Panc1 (cell line): ENCODE data around the gene OLAH. TPM values are rescaled to one million over a fixed set of nuclear protein-coding genes. Genes with fewer than 3 reads are reported as not detected.

Source experiments
- ATAC-seq: fragments of 200-7000 bp; cut with Tn5 transposase; 2 replicates; pipeline ENCODE4 v1.9.1; 2020; ENCODE audit warnings: mild to moderate bottlenecking, moderate library complexity
- BruUV-seq: library from RNA; stranded (reverse); fragments of 400-500 nt; replicated peaks from 2 replicates; lab custom pipeline; 2021; lab: Mats Ljungman, UMichigan
- CTCF ChIA-PET: fragments of 300-600 bp; sonication (Branson Sonifier 250); formaldehyde crosslinking; loops from one replicate; lab custom pipeline; 2022; ENCODE audit warnings: antibody characterized with exemption; lab: Charles Lee
- POLR2A ChIA-PET: fragments of 300-600 bp; sonication (Branson Sonifier 250); formaldehyde crosslinking; loops from one replicate; lab custom pipeline; 2022; ENCODE audit warnings: antibody characterized with exemption; lab: Charles Lee
- DNase-seq: peaks from one replicate; pipeline ENCODE4 v3.0.0-alpha.2; 2010; ENCODE audit warnings: low read depth, low spot score
- H3K27ac ChIP-seq: 2 replicates; pipeline ENCODE4 v1.5.1; 2011; ENCODE audit warnings: mild to moderate bottlenecking, low read length, inconsistent platforms
- H3K27me3 ChIP-seq: fragments of 200-500 bp; sonication (Bioruptor generic); 2 replicates; pipeline ENCODE4 v1.6.0; 2014; ENCODE audit warnings: low read length, inconsistent platforms; ENCODE audit not compliant: control insufficient read depth, insufficient read depth
- H3K36me3 ChIP-seq: fragments of 200-500 bp; sonication (Bioruptor generic); 2 replicates; pipeline ENCODE4 v1.5.1; 2014; ENCODE audit warnings: inconsistent platforms, mild to moderate bottlenecking, low read length, moderate library complexity; ENCODE audit not compliant: control insufficient read depth, insufficient read depth
- H3K4me1 ChIP-seq: 2 replicates; pipeline ENCODE4 v1.5.1; 2011; ENCODE audit warnings: inconsistent platforms, mild to moderate bottlenecking, low read length, moderate library complexity; ENCODE audit not compliant: control insufficient read depth, insufficient read depth
- H3K4me3 ChIP-seq, 2 experiments: 2 replicates each; pipeline ENCODE4 v1.5.1; 2011 to 2012; ENCODE audit warnings: low read depth in 2 of 2, low read length in 2 of 2, mild to moderate bottlenecking in 2 of 2, inconsistent platforms in 1 of 2, moderate library complexity in 1 of 2
- H3K9me3 ChIP-seq: fragments of 200-500 bp; sonication (Bioruptor generic); 2 replicates; pipeline ENCODE4 v1.5.1; 2014; ENCODE audit warnings: low read depth, mild to moderate bottlenecking, inconsistent platforms, low read length, moderate library complexity; ENCODE audit not compliant: control insufficient read depth, insufficient read depth
- POLR2AphosphoS5 ChIP-seq: IDR thresholded peaks from 2 replicates; pipeline ENCODE4 v1.6.1; 2012; ENCODE audit warnings: mild to moderate bottlenecking, low read depth, low read length, moderate library complexity
- SIN3A ChIP-seq: IDR thresholded peaks from 2 replicates; pipeline ENCODE4 v1.6.1; 2012; ENCODE audit warnings: low read depth, mild to moderate bottlenecking, low read length, moderate library complexity, borderline replicate concordance; ENCODE audit not compliant: insufficient read depth
- TCF7L2 ChIP-seq: IDR thresholded peaks from 2 replicates; pipeline ENCODE4 v1.6.1; 2011; ENCODE audit warnings: mild to moderate bottlenecking, low read depth, low read length, inconsistent platforms
- in situ Hi-C: cut with HindIII; loops from 2 replicates; pipeline ENCODE4 v1.10.0; 2016; ENCODE audit warnings: low sequenced_read_pairs, low pct_unique_long_range_greater_than_20kb
- intact Hi-C: fragments of 100-400 bp; cut with micrococcal nuclease; formaldehyde crosslinking; loops from one replicate; pipeline ENCODE4 v1.10.0; 2022; ENCODE audit not compliant: unreplicated experiment
- total RNA-seq: library from RNA; stranded (reverse); gene quantifications from one replicate; pipeline ENCODE4 v1.2.1, GENCODE V29; 2021; ENCODE audit not compliant: unreplicated experiment
- TF ChIP-seq, protein P1 (sequence below): fragments of 450-650 bp; IDR thresholded peaks from 2 replicates; pipeline ENCODE4 v1.5.1; 2017; ENCODE audit warnings: mild to moderate bottlenecking
- TF ChIP-seq, protein P2 (sequence below), 2 experiments: IDR thresholded peaks; 2 replicates each; pipeline ENCODE4 v1.6.1; 2011 to 2012; ENCODE audit warnings: low read depth in 2 of 2, control low read depth in 1 of 2, low read length in 1 of 2, mild to moderate bottlenecking in 1 of 2, moderate library complexity in 1 of 2; ENCODE audit not compliant: insufficient read depth in 1 of 2

Gene OLAH
- total RNA-seq, 1 experiment from 2014 or later, result not detected

DNA sequence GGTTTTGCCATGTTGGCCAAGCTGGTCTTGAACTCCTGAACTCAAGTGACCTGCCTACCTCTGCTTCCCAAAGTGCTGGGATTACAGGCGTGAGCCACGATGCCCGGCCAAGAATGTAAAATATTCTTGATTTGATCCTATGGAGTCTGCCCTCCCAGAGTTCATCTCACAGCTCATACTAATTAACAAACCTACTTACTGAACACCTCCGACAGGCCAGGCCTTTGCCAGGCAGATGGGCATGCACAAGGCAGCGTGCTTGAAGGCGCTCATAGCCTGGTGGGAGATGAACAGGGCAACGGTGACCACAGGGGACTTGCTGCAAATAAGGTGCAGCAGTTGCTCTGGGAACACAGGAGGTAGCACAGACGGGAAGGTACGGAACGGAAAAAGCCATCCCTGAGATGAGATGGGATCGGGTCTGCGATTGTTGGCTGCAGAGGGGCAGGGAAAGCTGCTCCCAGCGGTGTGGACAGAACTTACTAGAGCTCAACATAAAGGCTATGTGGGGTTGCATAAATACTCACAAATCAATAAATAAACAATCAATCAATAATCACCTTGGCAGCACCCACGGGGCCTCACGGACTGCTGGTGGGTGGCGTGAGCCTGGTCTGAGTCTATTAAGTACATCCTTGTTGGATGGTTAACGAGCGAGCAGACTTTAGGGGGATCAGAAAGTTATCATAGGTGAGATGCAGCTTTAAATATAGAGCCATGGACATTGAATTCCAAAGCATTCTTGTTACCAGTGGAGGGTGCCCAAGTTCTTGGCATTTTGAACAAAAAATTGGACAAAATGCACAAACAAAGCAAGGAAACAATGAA is 40.1 kb downstream of the OLAH start:
- intact Hi-C loops (no loop called here), in situ Hi-C loops (no loop called here)
- Histone ChIP-seq H3K27ac (peak overlapping the region; percentile 71), H3K4me1 (peaks cover 4% of the 10 kb centered on the region; the same call in 1 of the 2 replicates), H3K4me3 (peak overlapping the region; percentile 41 to 55), H3K36me3 (no peaks in the 10 kb centered on the region), H3K9me3 (no peaks in the 10 kb centered on the region), H3K27me3 (no peaks in the 10 kb centered on the region)
- BruUV-seq, result no TSS peak
- POLR2A ChIA-PET, result no interaction called here
- CTCF ChIA-PET, result interaction anchor here (0.5 kb wide), 1 partner anchor 18 kb away, joined by 6 read pairs; no protein-coding TSS in a partner anchor
- TF ChIP-seq SIN3A, result no peak
- TF ChIP-seq, protein P1, sequence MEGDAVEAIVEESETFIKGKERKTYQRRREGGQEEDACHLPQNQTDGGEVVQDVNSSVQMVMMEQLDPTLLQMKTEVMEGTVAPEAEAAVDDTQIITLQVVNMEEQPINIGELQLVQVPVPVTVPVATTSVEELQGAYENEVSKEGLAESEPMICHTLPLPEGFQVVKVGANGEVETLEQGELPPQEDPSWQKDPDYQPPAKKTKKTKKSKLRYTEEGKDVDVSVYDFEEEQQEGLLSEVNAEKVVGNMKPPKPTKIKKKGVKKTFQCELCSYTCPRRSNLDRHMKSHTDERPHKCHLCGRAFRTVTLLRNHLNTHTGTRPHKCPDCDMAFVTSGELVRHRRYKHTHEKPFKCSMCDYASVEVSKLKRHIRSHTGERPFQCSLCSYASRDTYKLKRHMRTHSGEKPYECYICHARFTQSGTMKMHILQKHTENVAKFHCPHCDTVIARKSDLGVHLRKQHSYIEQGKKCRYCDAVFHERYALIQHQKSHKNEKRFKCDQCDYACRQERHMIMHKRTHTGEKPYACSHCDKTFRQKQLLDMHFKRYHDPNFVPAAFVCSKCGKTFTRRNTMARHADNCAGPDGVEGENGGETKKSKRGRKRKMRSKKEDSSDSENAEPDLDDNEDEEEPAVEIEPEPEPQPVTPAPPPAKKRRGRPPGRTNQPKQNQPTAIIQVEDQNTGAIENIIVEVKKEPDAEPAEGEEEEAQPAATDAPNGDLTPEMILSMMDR, result no peak
- TF ChIP-seq TCF7L2, result no peak
- TF ChIP-seq, protein P2, sequence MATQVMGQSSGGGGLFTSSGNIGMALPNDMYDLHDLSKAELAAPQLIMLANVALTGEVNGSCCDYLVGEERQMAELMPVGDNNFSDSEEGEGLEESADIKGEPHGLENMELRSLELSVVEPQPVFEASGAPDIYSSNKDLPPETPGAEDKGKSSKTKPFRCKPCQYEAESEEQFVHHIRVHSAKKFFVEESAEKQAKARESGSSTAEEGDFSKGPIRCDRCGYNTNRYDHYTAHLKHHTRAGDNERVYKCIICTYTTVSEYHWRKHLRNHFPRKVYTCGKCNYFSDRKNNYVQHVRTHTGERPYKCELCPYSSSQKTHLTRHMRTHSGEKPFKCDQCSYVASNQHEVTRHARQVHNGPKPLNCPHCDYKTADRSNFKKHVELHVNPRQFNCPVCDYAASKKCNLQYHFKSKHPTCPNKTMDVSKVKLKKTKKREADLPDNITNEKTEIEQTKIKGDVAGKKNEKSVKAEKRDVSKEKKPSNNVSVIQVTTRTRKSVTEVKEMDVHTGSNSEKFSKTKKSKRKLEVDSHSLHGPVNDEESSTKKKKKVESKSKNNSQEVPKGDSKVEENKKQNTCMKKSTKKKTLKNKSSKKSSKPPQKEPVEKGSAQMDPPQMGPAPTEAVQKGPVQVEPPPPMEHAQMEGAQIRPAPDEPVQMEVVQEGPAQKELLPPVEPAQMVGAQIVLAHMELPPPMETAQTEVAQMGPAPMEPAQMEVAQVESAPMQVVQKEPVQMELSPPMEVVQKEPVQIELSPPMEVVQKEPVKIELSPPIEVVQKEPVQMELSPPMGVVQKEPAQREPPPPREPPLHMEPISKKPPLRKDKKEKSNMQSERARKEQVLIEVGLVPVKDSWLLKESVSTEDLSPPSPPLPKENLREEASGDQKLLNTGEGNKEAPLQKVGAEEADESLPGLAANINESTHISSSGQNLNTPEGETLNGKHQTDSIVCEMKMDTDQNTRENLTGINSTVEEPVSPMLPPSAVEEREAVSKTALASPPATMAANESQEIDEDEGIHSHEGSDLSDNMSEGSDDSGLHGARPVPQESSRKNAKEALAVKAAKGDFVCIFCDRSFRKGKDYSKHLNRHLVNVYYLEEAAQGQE (IDR thresholded peaks at IDR 0.05; ENCODE audit: insufficient read depth in 1 of 2, low read depth in 2 of 2, low read length in 1 of 2), result no peak
- TF ChIP-seq POLR2AphosphoS5, result no peak
- DNase-seq (no peak), ATAC-seq (peak; percentile 14; the same call in 1 of the 2 replicates)

DNA sequence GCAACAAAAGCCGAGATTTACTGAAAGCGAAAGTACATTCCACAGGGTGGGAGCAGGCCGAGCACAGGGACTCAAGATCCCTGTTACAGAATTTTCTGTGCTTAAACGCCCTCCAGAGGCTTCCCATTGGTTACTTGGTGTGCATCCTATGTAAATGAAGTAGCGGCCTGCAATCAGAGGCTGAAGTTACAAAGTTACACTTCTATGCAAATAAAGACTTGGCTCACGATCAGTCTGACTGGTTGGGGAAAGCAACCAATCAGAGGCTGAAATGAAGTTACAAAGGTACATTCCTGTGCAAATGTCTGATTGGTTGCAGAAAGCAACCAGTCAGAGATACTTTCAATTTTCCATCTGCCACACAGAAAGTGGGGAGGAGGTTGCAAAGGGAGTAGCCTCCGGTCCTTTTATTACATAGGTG is 40.8 kb downstream of the OLAH start:
- BruUV-seq, result no TSS peak
- in situ Hi-C loops, result no loop called here
- Histone ChIP-seq H3K4me3 (peak overlapping the region; percentile 41 to 55), H3K36me3 (no peaks in the 10 kb centered on the region), H3K27me3 (no peaks in the 10 kb centered on the region), H3K27ac (peak overlapping the region; percentile 71), H3K4me1 (peaks cover 4% of the 10 kb centered on the region; the same call in 1 of the 2 replicates), H3K9me3 (no peaks in the 10 kb centered on the region)
- ChIA-PET POLR2A (no interaction called here), CTCF (no interaction called here)
- intact Hi-C loops, result no loop called here
- DNase-seq (no peak), ATAC-seq (peak; percentile 70)
- TF ChIP-seq, protein P2 (IDR thresholded peaks at IDR 0.05; ENCODE audit: insufficient read depth in 1 of 2, low read depth in 2 of 2, low read length in 1 of 2), result no peak
- TF ChIP-seq POLR2AphosphoS5, result no peak
- no peak for TF ChIP-seq SIN3A
- TF ChIP-seq TCF7L2, result no peak
- TF ChIP-seq, protein P1, result no peak; the same call in 1 of the 2 replicates
